RWPE2 (cell line): ENCODE results near the gene RPL9.

ENCODE experiments used
- ATAC-seq: fragments of 200-7000 bp; cut with Tn5 transposase; 3 replicates; pipeline ENCODE4 v1.9.1; 2021; ENCODE audit warnings: low read depth
- DNase-seq: peaks from one replicate; pipeline ENCODE4 v3.0.0-alpha.2; 2020; ENCODE audit warnings: low spot score
- H3K27ac ChIP-seq: fragments of 450-650 bp; 2 replicates; pipeline ENCODE4 v1.5.1; 2017; ENCODE audit warnings: mild to moderate bottlenecking; ENCODE audit not compliant: poor library complexity, severe bottlenecking
- H3K27me3 ChIP-seq: fragments of 250-450 bp; sonication (Bioruptor Pico); 2 replicates; pipeline ENCODE4 v1.5.1; 2021; ENCODE audit warnings: mild to moderate bottlenecking, moderate library complexity; ENCODE audit not compliant: insufficient read depth, poor library complexity, severe bottlenecking
- H3K36me3 ChIP-seq: fragments of 250-450 bp; sonication (Bioruptor Pico); 2 replicates; pipeline ENCODE4 v1.5.1; 2020; ENCODE audit warnings: low read depth, mild to moderate bottlenecking, moderate library complexity
- H3K4me1 ChIP-seq: fragments of 250-450 bp; sonication (Bioruptor Pico); 2 replicates; pipeline ENCODE4 v1.5.1; 2021; ENCODE audit warnings: mild to moderate bottlenecking, moderate library complexity; ENCODE audit not compliant: insufficient read depth, poor library complexity, severe bottlenecking
- H3K4me3 ChIP-seq: fragments of 250-450 bp; sonication (Bioruptor Pico); 2 replicates; pipeline ENCODE4 v1.5.1; 2021; ENCODE audit warnings: mild to moderate bottlenecking, moderate library complexity; ENCODE audit not compliant: severe bottlenecking
- H3K9me3 ChIP-seq: fragments of 250-450 bp; sonication (Bioruptor Pico); 2 replicates; pipeline ENCODE4 v1.5.1; 2021; ENCODE audit warnings: mild to moderate bottlenecking, moderate library complexity; ENCODE audit not compliant: severe bottlenecking
- CTCF ChIP-seq: fragments of 450-650 bp; IDR thresholded peaks from one replicate; pipeline ENCODE4 v1.5.1; 2017; ENCODE audit warnings: mild to moderate bottlenecking, moderate library complexity; ENCODE audit not compliant: poor library complexity, severe bottlenecking

The RPL9 gene

GRCh38 chr4:39441593-39441992 is 17.1 kb downstream of the RPL9 start:
- Histone ChIP-seq H3K36me3 (no peaks in the 10 kb centered on the region), H3K27ac (no peak overlapping the region), H3K4me1 (no peaks in the 10 kb centered on the region), H3K9me3 (no peaks in the 10 kb centered on the region), H3K4me3 (no peak overlapping the region), H3K27me3 (peaks cover 3% of the 10 kb centered on the region)
- no peak for TF ChIP-seq CTCF
- DNase-seq (no peak), ATAC-seq (no peak)

GRCh38 chr4:39435659-39436563 is 22.8 kb downstream of the RPL9 start:
- no peak overlapping the region for H3K4me3 ChIP-seq
- no peak for TF ChIP-seq CTCF
- H3K36me3 ChIP-seq, result no peaks in the 10 kb centered on the region
- ATAC-seq (no peak), DNase-seq (no peak)
- peaks cover 3% of the 10 kb centered on the region for H3K27me3 ChIP-seq
- H3K9me3 ChIP-seq, result no peaks in the 10 kb centered on the region
- H3K4me1 ChIP-seq, result no peaks in the 10 kb centered on the region
- no peak overlapping the region for H3K27ac ChIP-seq

GRCh38 chr4:39433878-39434492 is 24.7 kb downstream of the RPL9 start:
- Histone ChIP-seq H3K9me3 (no peaks in the 10 kb centered on the region), H3K4me3 (no peak overlapping the region), H3K4me1 (no peaks in the 10 kb centered on the region), H3K36me3 (no peaks in the 10 kb centered on the region), H3K27ac (no peak overlapping the region), H3K27me3 (peaks cover 3% of the 10 kb centered on the region)
- TF ChIP-seq CTCF, result no peak
- DNase-seq, result no peak
- ATAC-seq, result no peak

- H3K4me1 ChIP-seq, result no peaks in the 10 kb centered on the region
- ATAC-seq, result no peak
Observed at GRCh38 chr4:39429476-39430334, 29.0 kb downstream of the RPL9 start.

More at GRCh38 chr4:39429476-39430334, 29.0 kb downstream of the RPL9 start:
- H3K4me3 ChIP-seq, result no peak overlapping the region
- H3K9me3 ChIP-seq, result no peaks in the 10 kb centered on the region
- no peak for DNase-seq
- H3K27me3 ChIP-seq, result no peaks in the 10 kb centered on the region
- TF ChIP-seq CTCF, result no peak
- H3K27ac ChIP-seq, result no peak overlapping the region
- H3K36me3 ChIP-seq, result no peaks in the 10 kb centered on the region
